Measurements from ENCODE around the gene TBX19.
"Not testable (repeated sequence)": the region's sequence is repeated elsewhere in the genome, so short reads cannot be mapped to it uniquely, and the experiment has no call there.

The TBX19 gene

GRCh38 chr1:168320800-168321450, 40.2 kb downstream of the TBX19 start:
- no peak for DNase-seq

- peak in 1 of 5 experiments; percentile 63 for DNase-seq
Measured at GRCh38 chr1:168321945-168322344, 41.3 kb downstream of the TBX19 start.

GRCh38 chr1:168324745-168325425, 44.2 kb downstream of the TBX19 start:
- DNase-seq, result no peak

GRCh38 chr1:168328731-168329364, 48.2 kb downstream of the TBX19 start:
- DNase-seq, result no peak

- no peak for DNase-seq
Measured at GRCh38 chr1:168330285-168330684, 49.6 kb downstream of the TBX19 start.

GRCh38 chr1:168331569-168331968, 50.9 kb downstream of the TBX19 start:
- no peak for DNase-seq

- DNase-seq, result no peak
Measured at GRCh38 chr1:168333562-168334276, 53.0 kb downstream of the TBX19 start.

GRCh38 chr1:168335500-168335899, 54.8 kb downstream of the TBX19 start:
- no peak for DNase-seq

GRCh38 chr1:168338589-168339503, 58.2 kb downstream of the TBX19 start:
- peak in 1 of 5 experiments; percentile 61 for DNase-seq

GRCh38 chr1:168340781-168341482, 60.3 kb downstream of the TBX19 start:
- peak in 2 of 5 experiments; percentile 16 to 85 for DNase-seq

GRCh38 chr1:168341483-168341975, 60.9 kb downstream of the TBX19 start:
- no peak for DNase-seq

- DNase-seq, result peak; percentile 63 to 95 (median 80)
Measured at GRCh38 chr1:168342572-168343280, 62.0 kb downstream of the TBX19 start.

GRCh38 chr1:168343566-168343965, 62.9 kb downstream of the TBX19 start:
- DNase-seq, result no peak

- no peak for DNase-seq
Measured at GRCh38 chr1:168344517-168344916, 63.8 kb downstream of the TBX19 start.

- DNase-seq, result peak in 1 of 5 experiments; percentile 70
Measured at GRCh38 chr1:168345939-168346338, 65.3 kb downstream of the TBX19 start.

- no peak for DNase-seq
Measured at GRCh38 chr1:168347630-168348029, 67.0 kb downstream of the TBX19 start.

- DNase-seq, result peak in 2 of 5 experiments; percentile 29 to 70
Measured at GRCh38 chr1:168348146-168348709, 67.6 kb downstream of the TBX19 start.

- DNase-seq, result not testable (repeated sequence)
Measured at GRCh38 chr1:168354335-168355269, 73.9 kb downstream of the TBX19 start.
